Testis (tissue), 2 donors: Measurements from ENCODE around the gene LSM7.

Experiments
- POLR2A ChIP-seq: fragments of 450-650 bp; IDR thresholded peaks from one replicate; pipeline ENCODE4 v1.6.1; 2017; ENCODE audit warnings: antibody characterized with exemption, mild to moderate bottlenecking, moderate library complexity
- TF ChIP-seq, protein P1 (sequence below), 3 experiments: fragments of 450-650 bp in 2 of 3; fragments of 200-600 bp in 1 of 3; sonication (generic) in 1 of 3; IDR thresholded peaks; one replicate each; pipeline ENCODE4 v1.5.1; 2016 to 2019; ENCODE audit warnings: antibody characterized with exemption in 3 of 3, mild to moderate bottlenecking in 2 of 3, moderate library complexity in 1 of 3

DNA sequence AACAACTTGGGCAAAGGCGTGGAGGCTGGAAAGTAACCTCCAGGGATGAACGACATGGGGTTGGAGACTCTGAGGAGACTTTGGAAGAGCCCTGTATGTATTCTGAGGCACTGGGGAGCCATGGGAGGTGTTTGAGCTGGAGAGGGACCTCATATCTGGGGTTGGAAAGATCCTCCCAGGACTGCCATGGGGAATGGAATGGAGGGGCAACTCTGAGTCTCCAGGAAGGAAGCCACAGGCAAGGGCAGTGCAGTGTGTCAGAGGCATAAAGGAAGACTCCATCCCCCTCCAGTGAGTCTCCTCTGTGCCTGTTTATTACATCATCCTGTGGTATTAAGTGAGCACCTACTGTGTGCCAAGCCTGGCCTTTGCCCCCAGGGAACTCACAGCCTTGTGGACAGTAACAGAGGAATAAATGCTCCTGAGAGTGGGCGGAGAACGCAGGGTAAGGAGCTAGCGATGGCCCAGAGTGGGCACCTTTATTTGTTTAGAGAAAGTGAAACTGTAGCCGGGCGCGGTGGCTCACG, 54.1 kb downstream of the LSM7 start:
- no peak for TF ChIP-seq POLR2A
- TF ChIP-seq, protein P1, sequence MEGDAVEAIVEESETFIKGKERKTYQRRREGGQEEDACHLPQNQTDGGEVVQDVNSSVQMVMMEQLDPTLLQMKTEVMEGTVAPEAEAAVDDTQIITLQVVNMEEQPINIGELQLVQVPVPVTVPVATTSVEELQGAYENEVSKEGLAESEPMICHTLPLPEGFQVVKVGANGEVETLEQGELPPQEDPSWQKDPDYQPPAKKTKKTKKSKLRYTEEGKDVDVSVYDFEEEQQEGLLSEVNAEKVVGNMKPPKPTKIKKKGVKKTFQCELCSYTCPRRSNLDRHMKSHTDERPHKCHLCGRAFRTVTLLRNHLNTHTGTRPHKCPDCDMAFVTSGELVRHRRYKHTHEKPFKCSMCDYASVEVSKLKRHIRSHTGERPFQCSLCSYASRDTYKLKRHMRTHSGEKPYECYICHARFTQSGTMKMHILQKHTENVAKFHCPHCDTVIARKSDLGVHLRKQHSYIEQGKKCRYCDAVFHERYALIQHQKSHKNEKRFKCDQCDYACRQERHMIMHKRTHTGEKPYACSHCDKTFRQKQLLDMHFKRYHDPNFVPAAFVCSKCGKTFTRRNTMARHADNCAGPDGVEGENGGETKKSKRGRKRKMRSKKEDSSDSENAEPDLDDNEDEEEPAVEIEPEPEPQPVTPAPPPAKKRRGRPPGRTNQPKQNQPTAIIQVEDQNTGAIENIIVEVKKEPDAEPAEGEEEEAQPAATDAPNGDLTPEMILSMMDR (IDR thresholded peaks at IDR 0.05): no peak
